GM18873 (cell line): ENCODE measurements around the gene BCAS4.
A peak's percentile ranks its signal among the peaks of the same experiment; 100 is the strongest.
"Not testable (repeated sequence)": the region's sequence is repeated elsewhere in the genome, so short reads cannot be mapped to it uniquely, and the experiment has no call there.

Experiments
- ATAC-seq: cut with Tn5 transposase; IDR thresholded peaks from one replicate; pipeline ENCODE4 v1.9.1; 2021; ENCODE audit warnings: mild to moderate bottlenecking, moderate library complexity, moderate number of reproducible peaks; ENCODE audit not compliant: unreplicated experiment, low FRiP score

Gene BCAS4

DNA sequence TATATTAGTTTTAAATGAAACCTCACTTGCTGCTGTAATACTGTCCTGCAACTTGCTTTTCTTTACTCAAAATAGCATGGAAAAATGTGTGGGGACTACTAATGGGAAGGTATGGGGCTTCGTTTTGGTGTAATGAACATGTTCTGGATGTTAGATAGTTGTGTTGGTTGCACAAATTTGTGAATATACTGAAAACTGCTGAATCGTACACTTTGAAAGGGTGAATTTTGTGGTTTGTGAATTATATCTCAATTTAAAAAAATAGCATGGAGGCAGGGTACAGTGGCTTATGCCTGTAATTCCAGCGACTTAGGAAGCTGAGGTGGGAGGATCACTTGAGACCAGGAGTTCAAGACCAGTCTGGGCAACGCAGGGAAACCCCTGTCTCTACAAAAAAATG is 2.3 kb downstream of the BCAS4 start:
- ATAC-seq: no peak

DNA sequence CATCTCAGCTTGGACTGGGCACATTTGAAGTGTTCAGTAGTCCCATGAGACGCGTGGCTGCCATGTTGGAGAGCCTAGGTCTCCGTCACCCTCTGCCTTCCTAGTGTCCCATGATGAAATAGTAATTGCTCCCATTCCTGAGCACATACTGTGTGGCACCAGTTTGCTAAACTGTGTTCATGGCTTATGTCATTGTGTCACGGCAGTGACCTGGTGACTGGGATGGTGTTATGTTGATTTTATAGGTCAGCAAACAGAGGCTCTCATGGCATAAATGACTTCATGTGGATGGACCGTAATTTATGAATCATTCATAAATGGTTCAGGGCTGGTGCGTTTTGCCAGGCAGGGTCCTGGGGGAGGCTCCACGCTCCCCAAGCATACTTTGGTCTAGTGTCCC is 3.8 kb downstream of the BCAS4 start:
- ATAC-seq: no peak

DNA sequence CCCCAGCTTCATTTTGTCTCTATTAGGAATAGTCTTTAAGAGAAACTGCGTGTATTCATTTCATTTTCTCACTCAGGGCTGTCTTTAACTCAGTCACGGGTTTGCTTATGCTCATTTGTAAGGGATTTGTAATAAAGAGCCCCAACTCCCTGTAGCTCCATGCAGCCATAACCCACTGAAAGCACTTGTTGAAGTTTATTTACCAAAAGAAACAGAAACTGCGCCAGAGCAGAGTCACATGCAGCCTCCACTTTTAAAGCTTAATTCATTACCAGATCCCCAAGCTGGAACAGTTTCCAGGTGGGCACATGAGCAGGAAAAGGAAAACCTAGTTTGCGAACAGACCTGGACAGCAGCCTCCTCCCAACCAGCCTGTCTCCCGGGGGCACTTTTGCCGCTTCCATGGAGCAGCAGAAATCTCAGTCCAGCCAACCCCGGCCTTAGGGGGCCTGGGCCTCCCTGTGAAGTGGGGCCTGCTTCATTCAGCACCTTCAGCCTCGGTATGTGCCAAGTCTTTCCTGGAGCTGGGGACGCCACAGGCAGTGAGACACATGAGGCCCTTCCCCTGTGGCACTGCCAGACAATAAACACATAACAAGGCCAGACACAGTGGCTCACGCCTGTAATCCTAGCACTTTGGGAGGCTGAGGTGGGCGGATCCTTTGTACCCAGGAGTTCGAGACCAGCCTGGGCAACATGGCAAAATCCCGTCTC is 4.5 kb downstream of the BCAS4 start:
- ATAC-seq: no peak

DNA sequence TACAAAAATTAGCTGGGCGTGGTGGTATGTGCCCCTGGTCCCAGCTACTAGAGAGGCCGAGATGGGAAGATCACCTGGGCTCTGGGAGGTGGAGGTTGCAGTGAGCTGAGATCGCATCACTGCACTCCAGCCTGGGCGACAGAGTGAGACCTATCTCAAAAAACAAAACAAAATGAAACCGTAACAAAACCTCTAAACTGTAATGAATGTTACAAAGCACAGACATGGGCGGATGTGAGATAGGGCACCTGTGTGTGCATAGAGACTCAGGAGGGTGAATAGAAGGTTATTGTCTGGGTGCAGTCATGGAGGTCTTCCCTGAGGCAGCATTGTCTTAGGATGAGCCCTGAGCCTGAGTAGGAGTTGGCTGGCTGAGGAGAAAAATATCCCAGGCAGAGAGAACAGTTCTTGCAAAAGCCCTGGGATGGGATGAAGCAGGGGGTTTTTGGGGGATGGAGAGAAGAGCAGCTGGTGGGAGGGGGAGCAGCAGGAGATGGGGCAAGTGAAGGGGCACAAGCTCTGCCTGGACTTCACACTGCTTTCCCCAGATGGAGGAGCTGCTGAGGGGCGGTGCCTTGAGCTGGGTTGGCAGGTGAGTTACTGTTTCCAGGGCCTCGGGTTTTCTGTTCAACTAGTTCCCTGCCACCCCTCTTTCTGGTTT is 5.2 kb downstream of the BCAS4 start:
- no peak for ATAC-seq

DNA sequence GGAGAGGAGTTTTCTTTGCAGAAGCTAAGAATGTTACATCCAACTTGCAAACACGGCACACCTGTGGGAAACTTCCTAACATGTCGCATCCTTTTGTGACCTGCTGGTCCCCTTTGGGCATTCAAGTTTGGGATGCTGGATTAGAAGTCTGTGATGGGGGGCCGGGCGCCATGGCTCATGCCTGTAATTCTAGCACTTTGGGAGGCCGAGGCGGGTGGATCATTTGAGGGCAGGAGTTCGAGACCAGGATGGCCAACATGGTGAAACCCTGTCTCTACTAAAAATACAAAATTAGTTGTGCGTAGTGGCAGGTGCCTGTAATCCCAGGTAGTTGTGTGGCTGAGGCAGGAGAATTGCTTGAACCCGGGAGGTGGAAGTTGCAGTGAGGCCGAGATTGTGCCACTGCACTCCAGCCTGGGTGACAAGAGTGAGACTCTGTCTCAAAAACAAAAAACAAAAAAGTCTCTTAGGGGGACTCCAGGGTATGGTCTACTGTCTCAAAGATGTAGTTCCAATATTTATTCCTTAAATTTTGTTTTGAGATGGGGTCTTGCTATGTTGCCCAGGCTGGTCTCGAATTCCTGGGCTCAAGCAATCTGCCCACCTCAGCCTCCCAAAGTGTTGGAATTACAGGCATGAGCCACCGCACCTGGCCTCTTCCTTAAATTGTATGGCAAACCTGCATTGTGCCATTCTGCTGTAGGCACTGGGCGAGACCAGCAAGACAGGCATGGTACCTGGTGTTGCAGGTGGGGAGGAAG is 6.3 kb downstream of the BCAS4 start:
- ATAC-seq: not testable (repeated sequence)

DNA sequence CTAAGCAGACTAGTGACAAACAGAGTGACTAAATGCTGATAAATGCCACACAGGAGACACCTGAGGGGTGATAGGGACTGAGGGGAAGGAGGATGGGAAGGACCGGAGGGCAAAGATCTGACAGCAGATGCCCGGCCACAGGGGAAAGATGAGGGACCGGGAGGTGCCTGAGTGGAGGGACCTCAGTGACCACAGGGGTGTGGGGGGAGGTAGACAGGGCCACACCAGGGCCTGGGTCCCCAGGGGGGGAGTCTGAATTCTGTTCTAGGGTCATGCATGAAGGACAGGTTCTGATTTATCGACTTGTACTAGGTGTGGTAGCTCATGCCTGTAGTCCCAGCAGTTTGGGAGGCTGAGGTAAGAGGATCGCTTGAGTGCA is 6.9 kb downstream of the BCAS4 start:
- ATAC-seq: no peak

DNA sequence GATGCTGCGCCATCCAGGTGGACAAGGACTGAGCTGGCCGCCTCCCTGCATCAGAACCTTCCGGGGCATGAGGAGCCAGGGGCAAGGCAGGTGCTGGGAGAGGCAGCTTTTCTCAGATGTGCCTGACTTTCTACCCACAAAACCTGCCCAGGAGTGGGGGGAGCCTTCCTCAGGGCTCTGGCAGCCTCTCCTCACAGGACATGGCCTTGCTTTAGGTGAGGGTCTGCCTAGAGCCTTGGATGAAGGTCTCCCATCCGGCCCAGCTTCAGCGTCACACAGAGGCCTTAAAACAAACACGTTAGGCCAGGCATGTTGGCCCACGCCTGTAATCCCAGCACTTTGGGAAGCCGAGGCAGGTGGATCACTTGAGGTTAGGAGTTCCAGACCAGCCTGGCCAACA is 7.4 kb downstream of the BCAS4 start:
- ATAC-seq: no peak

DNA sequence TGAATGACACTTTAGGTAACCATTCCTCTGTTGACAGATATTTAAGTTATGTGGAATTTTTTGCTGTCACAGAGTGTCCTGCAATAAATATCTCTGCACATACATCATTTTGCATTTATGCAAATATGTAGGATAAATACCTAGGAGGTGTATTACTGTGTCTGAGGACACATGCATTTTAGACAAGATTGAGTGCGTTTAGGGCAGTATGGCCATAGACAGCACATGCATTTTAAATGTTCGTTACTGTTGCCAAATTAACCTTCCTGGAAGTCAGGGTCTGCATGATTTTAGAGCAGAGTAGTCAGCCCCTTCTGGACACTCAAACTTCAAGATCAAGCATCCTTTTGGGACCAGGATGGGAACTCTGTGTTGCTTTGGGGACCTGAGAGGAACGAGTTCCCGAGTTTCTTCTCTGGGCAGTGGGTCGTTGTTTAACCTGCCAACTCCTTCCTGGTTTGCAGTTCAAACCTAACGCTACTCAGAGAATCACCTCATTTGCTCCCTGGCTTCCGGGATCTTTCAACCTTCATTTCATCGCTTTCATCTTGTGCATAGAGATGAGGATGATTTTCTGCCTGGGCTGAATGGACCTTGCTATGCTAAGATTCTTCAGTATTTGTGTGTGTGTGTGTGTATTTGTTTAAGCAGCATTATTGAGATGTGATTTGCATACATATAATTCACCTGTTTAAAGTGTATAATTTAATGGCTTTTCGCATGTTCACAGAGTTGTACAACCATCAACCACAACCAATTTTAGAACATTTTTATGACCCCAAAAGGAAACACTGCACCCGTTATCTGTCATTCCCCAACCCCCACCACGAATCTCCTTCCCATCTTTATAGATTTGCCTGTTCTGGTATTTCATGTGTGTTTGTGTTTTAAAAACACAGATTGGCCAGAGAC is 9.8 kb downstream of the BCAS4 start:
- no peak for ATAC-seq

DNA sequence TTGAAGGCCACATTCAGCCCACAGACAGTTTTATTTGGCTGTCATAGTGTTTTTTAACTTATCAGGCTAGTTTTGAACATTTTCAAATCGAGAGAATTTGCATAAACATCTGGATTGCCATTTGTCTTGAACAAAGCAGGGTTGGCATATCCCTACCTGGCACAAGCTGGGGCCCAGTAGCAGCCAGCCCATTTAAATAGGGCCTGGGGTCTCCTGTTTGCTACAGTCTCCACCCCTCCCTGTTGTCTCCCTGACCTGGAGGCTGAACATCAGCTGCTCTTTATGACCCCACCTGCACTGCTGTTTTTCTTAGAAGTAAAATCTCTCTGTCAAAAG is 10.5 kb downstream of the BCAS4 start:
- ATAC-seq: no peak

DNA sequence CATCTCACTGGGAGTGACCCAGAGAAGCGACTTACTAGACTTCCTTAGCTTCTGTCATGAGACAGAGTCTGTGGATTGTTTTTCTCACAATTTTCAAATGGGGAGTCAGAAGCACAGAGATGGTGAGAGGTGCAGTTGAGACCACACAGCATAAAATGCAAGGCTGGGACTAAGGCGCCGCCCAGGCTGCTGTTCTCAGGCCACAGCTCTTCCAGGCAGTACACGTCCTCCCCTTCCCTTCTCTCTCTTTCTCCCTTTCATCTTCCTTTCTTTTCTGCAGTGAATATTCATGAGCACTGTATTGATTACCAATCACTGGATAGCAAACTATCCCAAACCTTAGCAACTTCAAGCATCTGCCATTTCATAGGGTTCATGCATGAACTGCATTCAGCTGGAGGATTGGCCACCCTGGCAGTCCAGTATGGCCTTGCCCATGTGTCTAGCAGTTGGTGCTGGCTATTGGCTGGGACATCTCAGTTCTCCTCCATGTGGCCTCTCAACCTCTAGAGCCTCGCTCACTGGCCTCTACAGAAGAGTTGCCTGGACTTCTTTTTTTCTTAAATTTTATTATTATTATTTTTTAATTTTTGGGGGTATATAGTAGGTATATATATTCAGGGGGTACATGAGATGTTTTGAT is 11.4 kb downstream of the BCAS4 start:
- no peak for ATAC-seq

DNA sequence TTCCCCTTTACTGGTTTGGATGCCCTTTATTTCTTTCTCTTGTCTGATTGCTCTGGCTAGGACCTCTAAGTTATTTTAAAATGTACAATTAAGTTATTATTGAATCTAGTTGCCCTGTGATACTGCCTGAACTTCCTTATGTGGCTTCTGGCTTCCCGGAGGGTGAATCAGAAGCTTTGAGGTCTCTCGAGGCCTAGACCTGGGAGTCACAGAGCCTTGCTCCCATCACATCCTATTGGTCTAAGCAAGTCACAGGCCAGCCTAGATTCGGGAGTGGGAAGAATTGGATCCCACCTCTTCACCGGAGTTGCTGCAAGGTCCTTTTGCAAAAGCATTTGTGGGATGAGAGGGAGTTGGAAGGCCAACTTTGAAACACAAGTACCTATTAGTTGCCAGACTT is 15.2 kb downstream of the BCAS4 start:
- ATAC-seq: no peak

DNA sequence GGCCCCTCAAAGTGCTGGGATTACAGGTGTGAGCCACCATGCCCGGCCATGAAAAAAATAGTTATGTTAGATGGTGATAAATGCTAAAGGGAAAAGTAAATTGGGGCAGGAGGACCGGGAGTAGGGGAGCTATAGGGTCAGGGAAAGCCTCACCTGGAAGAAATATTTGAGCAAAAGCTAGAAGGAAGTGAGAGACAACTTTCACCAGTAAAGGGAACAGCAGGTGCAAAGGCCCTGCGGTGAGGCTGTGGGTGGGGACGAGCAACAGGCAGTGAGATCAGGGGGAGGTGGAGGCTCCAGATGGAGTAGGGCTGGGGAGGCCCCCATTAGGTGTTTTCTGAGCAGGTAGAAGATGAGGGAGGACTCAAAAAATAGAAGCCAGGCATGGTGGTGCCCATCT is 16.0 kb downstream of the BCAS4 start:
- no peak for ATAC-seq

DNA sequence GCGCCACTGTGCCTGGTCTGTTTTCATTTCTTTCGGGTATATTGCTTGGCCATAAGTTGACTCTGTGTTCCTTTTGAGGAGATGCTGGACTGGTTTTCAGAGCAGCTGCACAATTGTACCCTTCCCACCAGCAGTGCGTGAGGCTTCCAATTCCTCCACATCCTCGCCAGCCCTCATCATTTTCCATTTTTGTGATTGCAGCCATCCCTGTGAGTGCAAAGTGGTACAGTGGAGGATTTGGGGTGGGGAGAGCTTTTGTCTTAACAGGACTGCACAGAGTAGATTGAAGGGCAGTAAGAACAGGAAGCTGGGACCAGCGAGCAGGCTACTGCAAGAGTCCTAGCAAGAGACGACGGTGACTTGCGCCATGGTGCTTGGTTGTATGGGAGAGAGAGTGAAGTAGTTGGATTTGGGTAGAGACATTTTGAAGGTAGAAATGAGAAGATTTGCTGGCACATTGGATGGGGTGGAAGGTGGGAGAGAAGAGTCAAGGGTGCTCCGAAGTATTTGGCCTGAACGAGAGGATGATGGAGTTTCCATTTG is 18.3 kb downstream of the BCAS4 start:
- ATAC-seq: no peak

DNA sequence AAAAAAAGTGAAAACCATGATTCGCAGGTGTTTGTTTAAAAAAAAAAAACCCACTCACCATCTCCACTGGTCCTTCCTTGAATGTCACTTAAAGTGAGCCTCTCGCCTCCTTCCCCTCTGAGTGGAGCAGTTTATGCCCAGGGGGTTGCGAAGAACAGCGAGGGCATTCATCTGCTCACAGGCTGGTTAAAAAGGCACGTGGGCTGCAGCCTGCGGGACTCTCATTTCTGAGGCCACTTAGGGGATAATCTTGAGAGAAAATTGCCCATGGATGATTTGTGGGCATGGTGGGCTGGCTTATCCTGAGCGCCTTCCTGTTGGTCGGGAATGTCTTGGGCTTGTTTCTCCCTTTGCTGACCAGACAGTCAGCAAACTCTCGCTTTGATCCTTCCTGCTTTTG is 18.9 kb downstream of the BCAS4 start:
- no peak for ATAC-seq

DNA sequence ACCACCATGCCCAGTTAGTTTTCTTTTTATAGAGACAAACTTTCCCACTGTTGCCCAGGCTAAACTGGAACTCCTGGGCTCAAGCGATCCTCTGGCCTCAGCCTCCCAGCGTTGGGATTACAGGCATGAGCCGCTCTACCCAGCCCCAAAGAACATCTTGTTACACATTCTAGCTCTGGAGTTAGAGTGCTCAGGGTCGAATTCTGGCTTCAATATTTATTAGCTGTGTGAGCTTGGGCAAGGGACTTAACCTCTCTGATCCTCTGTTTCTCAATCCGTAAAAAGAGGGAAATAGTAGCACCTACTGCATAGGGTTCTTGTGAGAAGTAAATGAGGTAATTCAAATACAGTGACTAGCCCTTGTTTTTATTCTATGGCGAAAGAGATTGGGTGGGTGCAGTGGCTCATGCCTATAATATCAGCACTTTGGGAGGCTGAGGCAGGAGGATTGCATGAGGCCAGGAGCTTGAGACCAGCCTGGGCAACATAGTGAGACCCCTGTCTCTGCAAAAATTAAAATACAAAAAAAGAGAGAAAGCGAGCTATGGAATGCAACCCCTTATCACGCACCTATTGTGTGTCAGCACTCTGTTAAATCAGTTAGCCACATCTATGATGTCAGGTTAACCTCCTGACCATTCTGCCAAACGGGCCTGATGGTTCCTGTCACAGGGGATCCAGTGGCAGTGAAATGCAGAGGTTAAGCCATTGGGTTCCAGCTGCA is 19.7 kb downstream of the BCAS4 start:
- no peak for ATAC-seq

DNA sequence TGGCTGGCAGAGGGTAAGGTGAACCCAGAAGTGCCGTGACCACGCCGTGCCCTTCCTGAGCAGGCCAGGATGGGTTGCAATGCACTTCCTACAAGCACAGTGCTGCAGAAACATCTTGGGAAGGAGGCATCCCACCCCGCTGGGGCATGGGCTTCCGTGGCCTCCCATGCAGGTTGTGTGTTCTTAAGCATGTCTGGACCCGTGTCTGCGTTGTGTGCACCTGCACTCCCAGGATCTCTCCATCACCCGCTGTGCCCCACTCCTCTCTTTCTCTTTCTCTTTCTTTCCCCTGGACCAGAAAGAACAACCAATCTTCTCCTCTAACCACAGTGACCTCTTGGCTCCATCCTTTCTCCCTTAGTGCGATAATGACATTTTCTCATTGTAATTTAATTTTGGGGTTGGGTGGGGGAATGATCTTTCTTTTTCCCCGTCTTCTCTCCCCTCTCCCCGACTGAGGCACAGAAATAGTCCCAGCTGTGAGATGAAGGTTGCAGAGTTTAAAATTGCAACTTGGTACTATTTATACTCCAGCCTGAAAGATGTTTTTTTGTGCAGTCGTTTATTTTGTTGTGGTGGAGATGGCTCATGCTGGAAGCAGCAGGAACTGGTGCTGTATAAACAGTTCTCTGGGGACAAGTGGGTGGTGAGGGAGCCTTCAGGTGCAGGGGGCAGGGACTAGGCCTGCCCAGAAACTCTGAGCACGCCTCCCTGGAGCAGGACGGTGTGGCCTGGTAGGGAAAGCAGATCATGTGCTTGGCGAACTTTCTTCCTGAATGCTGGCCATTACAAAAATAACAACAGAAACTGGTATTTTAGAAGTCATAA is 20.5 kb downstream of the BCAS4 start:
- ATAC-seq: peak; percentile 38

DNA sequence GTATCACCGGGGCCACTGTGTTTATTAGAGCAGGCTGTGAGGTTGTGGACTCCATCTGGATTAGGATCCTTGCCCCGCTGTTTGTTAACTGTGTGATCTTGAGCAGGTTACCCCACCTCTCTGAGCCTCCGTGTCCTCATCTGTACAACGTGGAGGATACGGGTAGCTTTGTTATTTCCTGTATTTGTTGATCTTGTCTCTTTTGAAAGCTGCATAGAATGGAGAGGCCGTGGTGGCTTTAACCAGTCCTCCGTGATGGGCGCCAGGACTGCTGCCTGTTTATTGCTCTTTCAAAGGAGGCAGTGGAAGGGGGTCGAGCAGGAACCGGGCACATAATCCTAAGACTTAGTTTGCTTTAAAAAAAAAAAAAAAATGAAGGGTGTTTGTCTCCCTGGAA is 22.9 kb downstream of the BCAS4 start:
- no peak for ATAC-seq

DNA sequence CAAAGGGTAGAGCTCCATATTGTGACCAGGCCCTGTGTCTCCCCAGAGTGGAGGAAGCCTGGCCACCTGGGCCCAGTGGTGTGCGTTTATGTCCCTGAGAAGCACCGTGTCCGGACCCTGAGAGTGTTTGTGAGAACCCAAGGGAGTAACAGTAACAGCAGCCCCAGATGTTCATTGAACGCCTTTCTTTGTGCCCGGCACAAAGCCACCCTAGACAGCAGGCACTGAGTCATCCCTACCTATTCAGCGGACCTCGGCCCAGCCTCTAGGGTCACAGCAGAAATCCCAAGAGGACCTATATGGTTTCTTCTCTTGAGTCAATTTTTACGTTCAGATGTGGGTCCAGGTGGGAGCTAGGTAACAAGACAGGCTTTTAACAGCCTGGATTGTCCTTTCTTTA is 24.5 kb downstream of the BCAS4 start:
- no peak for ATAC-seq
